ENCODE measurements around the gene NOC4L.

The NOC4L gene

DNA sequence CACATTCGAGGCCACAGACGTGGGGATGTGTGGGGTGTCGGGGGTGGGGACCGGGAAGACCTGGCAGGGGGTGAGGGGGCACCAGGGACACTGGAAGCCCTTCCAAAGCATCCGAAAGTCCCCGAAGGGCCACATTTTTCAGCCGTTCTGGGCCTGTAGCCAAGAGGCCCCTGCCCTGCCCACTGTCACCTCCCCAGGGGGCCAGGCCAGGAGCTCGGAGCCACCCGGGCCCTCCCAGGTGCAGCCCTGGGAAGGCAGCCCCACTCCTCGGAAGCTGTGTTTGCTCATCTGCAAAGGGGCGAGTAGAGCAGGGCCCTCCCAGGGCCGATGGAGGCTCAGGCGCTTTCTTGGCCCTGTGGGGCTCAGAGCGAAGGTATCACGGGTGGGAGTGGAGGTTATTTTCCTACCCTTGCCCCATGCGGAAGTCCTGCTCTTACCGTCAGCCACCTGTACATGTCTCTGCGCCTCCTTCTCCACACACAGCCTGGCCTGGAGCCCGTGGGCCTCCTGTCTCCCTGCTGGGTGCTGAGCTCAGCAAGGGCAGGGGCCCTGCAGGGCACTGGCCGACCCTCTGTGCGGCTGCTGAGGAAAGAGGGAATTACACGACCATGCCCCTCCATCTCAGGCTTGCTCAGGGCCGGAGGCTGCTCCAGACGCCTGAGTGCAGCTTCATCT is 27.2 kb downstream of the NOC4L start:
- DNase-seq, result no peak

DNA sequence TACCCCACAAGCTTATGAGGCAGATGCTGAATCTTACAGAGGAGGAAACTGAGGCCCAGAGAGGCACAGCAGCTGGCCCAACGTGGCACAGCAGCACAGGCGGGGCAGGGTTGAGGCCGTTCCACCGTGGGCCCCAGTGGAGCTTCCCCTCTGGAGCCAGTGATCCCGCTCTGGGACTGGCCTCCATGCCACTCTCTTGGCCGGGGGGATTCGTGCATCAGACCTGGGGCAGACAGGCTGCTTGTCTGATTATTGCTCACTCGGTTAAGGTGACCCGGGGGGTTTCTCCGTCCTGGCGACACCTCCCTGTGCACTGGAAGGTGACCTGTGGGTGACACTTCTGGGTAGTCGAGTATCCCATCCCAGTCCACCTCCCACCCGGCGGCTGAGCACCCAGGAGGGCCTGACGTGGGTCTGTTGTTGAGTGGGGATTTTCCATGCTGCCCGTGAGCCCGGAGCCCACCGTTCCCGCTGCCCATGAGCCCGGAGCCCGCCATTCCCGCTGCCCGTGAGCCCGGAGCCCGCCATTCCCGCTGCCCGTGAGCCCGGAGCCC is 27.8 kb downstream of the NOC4L start:
- DNase-seq, result no peak

- DNase-seq, result no peak
These were observed 28.4 kb downstream of the NOC4L start for GRCh38 chr12:132172619-132173018.

GRCh38 chr12:132173135-132174014 is 29.1 kb downstream of the NOC4L start:
- no peak for DNase-seq

DNA sequence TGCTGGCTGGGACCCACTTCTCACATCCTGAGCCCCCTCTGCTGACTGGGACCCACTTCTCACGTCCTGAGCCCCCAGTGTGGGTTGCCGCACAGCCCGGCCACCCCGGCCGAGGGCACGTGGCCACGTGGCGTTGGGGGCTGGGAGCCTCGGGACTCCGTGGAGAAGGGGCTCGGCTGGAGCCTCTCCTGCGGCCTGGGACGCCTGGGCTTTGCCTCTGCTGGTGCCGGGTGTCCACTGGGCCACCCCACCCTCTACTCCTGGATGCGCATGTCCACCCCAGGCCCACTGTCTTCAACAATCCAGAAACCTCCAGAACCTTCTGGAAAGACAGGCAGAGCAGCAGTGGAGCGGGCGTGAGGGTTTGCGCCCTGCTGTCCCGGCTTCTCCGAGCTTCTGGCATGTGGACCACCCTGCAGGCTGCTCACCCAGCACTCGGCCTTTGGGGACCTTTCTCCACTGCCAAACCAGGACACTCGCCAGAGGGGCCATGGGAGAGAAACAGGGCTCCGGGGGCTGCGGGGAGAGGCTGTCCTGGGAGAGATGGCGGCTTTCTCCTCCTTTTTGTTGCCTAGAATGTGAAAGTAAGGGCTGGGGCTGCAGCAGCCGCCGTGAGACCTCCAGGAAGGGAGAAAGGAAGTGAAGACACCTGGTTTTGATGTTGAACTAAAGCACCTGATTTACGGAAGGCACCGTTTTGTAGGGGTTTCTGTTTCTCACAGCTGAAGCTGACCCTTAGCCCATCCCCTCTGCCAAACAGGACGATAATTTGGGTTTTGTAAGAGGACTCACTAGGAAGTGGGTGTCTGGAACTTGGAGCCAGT is 30.0 kb downstream of the NOC4L start:
- DNase-seq, result no peak

DNA sequence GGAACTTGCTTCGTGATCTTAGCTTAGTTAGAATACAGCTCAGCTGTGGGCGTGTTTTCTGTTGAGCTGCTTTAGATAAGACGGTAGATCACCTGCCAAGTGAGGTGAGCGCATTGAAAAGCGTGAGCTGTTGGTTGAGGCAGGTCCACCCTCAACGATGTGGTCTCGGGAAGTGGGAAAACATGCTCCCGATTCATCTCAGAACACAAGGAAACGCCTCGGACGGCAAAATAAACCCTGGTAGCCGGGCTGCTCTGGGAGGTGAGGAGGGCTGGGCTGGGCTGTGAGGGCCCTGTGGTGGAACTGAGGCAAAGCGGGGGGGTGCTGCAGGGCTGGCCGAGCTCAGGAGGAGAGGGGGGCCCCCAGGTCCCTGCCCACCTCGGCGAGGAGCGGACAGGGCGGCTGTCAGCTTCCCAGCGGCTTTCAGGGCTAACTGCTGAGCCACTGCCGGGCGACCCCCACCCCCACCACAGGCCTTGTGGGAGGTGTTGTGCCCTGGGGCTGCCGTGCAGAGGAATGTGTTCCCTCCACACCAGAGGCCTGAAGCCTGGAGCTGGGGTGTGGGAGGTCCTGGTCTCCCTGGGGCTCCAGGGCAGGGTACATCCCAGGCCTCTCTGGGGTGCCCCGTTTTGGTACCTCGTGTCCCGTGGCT is 30.7 kb downstream of the NOC4L start:
- DNase-seq, result no peak

DNA sequence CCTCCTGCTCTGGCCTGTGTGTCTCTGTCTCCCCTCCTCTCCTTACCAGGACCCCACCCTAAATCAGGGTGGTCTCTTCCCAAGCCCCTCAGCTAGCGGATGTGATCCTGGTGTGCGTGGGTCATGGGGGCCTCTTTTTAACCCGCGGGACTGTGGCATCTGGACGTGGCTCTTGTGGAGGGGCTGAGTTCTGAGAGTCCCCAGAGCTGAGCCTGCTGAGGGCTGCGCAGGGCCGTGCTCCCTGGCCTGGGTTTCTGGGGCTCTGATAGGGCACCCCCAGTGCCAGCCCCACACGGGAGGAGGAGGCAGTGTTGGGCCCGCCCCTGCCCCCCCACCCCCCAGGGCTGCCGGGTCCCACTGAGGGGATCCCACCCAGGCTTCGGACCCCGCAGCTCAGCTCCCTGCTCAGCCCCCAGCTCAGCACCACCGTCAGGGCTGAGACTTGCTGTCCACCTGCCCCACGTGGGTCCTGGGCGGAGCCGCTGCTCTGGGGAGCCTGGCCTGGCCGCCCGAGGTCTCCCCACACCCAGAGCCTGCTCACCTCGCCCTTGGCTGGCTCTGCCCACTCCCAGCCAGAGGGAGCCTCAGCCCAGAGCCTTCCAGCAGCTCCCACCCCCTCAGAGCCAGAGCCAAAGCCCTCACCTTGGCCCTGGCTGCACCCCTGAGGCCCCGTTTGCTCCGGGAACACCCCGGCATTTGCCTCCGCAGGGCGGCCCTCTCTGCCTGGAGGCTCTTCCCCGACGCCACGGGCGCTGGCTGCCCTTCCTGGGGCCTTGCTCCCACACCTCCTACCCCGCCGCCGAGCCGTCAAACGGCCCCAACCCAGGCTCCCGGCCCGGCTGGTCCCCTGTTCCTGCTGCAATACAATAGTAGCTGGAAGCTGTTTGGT is 31.5 kb downstream of the NOC4L start:
- no peak for DNase-seq

DNA sequence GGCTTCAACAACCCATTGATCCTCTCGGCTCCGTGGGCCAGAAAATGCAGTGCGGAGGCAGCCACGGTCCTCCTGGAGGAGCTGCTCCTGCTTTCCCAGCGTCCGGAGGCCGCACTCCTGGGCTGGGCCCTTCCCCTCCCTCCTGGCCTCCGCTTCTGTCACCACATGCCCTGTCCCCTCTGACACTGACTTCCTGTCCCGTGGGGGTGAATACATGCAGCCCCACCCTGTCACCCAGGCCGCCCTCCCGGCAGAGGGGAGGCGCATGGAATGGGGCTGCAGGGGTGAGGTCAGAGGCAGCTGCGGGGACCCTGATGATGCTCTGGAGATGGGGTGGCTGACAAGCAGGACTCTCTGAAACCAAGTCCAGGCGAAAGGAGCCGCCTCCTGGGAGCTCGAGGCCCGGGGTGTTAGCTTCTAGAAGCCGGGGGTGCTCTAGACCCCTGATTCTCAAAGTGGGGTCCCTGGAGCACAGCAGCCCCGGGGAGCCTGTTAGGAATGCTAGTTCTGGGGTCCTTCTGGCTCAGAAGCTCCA is 32.2 kb downstream of the NOC4L start:
- DNase-seq, result no peak

DNA sequence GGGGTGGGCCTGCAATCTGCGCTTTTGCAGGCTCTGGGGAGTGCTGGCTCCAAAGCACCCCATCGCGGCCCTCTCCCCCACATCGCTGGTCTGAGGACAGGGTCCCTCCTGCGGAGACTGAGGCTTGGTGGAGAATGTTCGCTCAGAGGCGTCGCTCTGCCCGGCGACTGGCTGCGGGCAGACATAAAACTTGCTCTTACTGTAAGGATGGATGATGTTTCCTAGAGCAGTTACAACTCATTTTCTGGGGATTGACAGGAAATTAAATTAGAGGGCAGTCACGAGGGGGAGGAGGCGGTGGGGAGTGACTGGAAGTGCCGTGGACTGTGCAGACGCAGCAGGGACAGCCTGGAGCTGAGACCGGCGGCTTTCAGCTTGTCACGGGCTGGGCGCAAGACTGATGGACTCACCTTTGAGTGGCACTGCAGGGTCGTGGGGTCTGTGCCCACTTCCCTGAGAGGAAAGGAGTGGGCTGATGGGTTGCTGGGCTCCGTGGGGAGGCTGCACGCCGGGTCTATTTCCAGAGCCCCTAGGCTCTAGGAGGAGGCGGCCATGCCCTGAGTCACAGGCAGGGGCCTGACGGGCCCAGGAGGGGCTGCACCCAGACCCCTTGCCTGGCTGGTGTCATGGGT is 32.8 kb downstream of the NOC4L start:
- no peak for DNase-seq

- no peak for DNase-seq
These were observed 34.1 kb downstream of the NOC4L start for GRCh38 chr12:132178316-132178715.

GRCh38 chr12:132178801-132179401 is 34.6 kb downstream of the NOC4L start:
- peak; percentile 39 for DNase-seq

- DNase-seq, result no peak
These were observed 35.4 kb downstream of the NOC4L start for GRCh38 chr12:132179431-132180362.

GRCh38 chr12:132180648-132181546 is 36.6 kb downstream of the NOC4L start:
- DNase-seq, result no peak

GRCh38 chr12:132181570-132182200 is 37.4 kb downstream of the NOC4L start:
- DNase-seq, result no peak

DNA sequence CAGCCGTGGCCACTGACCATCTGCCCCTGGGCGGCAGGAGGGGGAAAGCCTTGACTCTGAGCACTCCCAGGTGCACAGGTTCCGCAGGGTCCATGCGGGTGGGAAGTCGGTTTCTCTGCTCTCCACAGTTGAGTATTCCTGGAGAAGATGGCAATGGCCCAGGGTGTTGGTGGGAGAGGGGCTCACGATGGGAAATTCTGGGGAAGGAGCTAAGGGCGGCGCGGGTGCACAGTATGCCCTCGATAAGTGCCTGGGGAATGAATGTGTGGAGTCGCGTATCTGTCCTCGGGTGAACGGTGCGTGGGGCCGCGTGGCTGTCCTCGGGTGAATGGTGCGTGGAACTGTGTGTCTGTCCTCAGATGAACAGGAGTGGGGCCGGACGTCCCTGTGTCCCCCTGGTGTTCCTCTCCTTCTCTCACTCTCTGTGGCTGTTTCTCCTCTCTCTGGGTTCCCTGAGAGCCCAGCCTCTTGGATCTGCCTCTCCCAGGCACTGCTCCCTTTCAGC is 38.0 kb downstream of the NOC4L start:
- no peak for DNase-seq

DNA sequence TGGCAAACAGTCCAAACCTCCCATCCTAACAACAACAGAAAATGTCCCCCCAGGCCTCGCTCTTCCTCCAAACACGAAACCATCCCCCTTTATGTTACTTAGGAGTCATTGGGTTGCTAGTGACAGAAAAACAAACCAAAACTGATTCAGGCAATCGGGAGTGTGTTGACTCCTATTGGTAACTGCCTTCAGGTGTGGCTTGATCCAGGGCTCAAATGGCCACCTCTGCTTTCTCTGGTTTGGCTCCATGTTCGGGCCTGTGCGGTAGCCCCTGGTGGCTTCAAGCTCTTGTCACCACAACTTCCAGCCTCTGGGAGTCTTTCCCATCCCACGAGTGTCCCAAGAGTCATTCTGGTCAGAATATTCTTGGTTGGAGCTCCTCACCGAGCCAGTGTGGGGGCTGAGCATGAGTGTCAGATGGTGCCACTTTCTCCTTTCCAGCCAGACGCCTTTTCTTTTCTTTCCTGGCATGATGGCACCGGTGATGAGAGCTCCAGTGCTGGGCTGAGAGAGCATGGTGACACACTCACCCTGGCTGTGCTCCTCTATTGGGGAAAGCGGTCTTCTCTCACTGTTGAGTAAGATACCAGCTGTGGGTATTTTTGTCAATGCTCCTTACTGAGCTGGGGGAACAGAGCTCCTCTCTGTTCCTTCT is 38.6 kb downstream of the NOC4L start:
- no peak for DNase-seq

GRCh38 chr12:132185705-132186104 is 41.4 kb downstream of the NOC4L start:
- DNase-seq, result peak; percentile 61

Measured in CD4-positive, alpha-beta T cell treated with Interleukin-10 for 1 hour (primary cell).